Measurements from ENCODE around the gene ZBTB7C. TPM values are rescaled to one million over a fixed set of nuclear protein-coding genes. Genes with fewer than 3 reads are reported as not detected.
A peak's percentile ranks its signal among the peaks of the same experiment; 100 is the strongest.

Gene ZBTB7C
- total RNA-seq, 6 experiments from 2014 or later = not detected

DNA sequence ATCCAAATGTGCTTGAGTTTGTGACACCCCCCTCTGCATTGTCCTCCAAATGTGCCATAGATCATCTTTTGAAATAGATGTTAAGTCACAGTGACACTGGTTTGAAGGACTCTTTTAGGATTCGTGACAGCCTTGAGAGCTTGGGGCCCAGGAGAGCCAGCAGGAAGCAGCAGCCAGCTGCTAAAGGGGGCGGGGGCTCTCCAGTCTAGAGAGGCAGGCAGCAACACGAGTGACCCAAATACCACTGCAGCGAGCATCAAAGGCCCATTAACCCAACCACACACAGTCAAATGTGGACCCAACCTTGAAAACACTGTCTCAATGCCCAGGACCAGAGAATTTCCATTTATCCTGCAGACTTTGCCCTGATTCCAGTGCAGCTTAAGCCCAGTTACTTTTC lies 75.6 kb downstream of the ZBTB7C start:
- peaks cover 29% of the 10 kb centered on the region for H3K4me1 Mint-ChIP-seq (ENCODE audit: low read depth)
- TF ChIP-seq, protein P1, sequence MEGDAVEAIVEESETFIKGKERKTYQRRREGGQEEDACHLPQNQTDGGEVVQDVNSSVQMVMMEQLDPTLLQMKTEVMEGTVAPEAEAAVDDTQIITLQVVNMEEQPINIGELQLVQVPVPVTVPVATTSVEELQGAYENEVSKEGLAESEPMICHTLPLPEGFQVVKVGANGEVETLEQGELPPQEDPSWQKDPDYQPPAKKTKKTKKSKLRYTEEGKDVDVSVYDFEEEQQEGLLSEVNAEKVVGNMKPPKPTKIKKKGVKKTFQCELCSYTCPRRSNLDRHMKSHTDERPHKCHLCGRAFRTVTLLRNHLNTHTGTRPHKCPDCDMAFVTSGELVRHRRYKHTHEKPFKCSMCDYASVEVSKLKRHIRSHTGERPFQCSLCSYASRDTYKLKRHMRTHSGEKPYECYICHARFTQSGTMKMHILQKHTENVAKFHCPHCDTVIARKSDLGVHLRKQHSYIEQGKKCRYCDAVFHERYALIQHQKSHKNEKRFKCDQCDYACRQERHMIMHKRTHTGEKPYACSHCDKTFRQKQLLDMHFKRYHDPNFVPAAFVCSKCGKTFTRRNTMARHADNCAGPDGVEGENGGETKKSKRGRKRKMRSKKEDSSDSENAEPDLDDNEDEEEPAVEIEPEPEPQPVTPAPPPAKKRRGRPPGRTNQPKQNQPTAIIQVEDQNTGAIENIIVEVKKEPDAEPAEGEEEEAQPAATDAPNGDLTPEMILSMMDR (IDR thresholded peaks at IDR 0.05) = no peak

DNA sequence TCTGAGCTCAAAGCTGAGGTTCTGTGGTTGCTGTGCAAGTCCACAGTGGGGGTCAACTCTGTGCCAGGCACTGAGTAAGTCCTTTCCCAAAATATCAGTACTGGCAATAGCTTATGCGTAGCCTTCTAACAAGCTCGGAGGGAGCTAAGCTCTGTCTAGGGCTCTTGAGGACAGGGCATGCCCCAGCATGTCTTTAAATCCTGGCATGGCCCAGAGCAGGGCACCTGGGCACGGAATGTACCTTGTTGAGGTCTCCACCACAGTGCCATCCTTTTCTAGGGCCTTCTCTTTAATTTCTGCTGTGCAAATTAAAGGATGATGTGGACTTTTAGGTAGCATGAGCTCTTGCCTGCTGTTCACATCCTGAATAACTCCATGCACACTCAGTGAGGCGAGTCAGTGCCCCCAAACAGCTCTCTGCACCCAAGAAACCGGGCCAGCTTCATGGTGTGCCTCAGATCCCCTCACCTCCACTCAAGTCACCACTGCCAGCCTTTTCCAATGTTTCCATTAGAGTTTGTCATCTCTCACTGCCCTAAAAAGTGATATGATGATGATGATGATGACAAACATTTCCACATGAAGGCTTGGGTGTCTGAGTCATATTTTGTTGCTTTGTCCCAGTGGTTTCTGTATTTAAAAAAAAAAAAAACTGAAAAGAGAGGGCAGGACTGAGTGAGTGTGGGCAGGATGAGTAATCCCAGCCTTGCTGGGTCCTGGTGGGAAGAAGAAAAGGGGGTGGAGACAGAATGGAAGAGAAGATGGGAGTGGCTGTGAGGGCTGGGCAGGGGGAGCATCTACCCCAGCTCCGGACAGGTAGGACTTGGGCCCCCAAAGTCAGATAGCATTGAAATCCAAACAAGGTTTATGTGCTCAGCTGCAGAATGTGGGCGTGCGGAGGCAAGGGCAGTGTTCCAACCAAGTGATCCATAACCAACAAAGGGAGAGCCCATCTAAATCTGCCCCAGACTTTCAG lies 78.9 kb downstream of the ZBTB7C start:
- H3K27me3 Mint-ChIP-seq (ENCODE audit: insufficient read depth) = peaks cover 11% of the 10 kb centered on the region
- peaks cover 4% of the 10 kb centered on the region; the same call in 1 of the 2 replicates for H3K9me3 Mint-ChIP-seq
- H3K27ac Mint-ChIP-seq = peak overlapping the region; percentile 49
- H3K36me3 Mint-ChIP-seq (ENCODE audit: low read depth) = peaks cover 4% of the 10 kb centered on the region; the same call in 1 of the 2 replicates
- DNase-seq = peak; percentile 75
- peaks cover 50% of the 10 kb centered on the region for H3K4me1 Mint-ChIP-seq (ENCODE audit: low read depth)
- H3K4me3 Mint-ChIP-seq = no peak overlapping the region
- TF ChIP-seq, protein P1 (IDR thresholded peaks at IDR 0.05) = no peak

More for the DNA sequence above, 75.6 kb downstream of the ZBTB7C start:
- Mint-ChIP-seq H3K4me3 (no peak overlapping the region), H3K27ac (no peak overlapping the region), H3K9me3 (no peaks in the 10 kb centered on the region), H3K36me3 (ENCODE audit: low read depth) (no peaks in the 10 kb centered on the region), H3K27me3 (ENCODE audit: insufficient read depth) (peaks cover 15% of the 10 kb centered on the region)
- DNase-seq = no peak

DNA sequence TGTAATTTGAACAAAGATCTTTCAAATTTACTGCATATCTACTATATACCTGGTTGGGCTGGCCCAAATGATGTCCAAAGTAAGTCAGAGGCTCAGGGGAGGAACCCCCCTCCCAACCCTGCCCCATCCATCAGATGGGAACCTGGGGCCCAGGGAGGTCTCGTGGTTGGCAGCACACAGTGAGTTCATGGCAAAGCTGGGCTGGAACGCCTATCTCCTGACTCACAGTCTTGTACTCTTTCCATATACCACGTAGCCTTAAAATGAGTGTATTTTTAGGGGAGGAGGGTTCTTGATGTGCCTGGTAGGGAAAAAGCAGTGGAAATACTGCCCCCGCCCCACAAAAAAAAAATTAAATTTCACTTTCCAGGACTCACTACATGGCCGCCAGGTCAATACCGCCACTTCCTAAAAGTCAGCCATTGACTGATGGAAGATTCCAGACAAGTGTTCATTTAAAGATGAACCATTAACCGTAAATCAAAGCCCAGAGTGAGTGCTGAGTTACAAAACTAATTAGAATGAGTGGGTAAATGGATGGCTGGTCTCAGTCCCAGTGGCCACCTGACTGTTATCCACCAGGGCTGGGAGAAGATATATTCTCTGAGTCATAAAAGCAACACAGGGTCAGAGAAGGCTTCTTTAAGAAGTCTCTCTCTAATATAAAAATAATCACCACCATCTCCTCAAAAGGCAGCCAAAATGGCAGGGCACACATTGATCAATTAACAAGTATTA lies 80.5 kb downstream of the ZBTB7C start:
- H3K36me3 Mint-ChIP-seq (ENCODE audit: low read depth) = peaks cover 4% of the 10 kb centered on the region; the same call in 1 of the 2 replicates
- H3K27ac Mint-ChIP-seq = no peak overlapping the region; the same call in 1 of the 2 replicates
- peak; percentile 29 for DNase-seq
- peaks cover 15% of the 10 kb centered on the region for H3K27me3 Mint-ChIP-seq (ENCODE audit: insufficient read depth)
- peaks cover 4% of the 10 kb centered on the region; the same call in 1 of the 2 replicates for H3K9me3 Mint-ChIP-seq
- no peak overlapping the region for H3K4me3 Mint-ChIP-seq
- TF ChIP-seq, protein P1 (IDR thresholded peaks at IDR 0.05) = no peak
- H3K4me1 Mint-ChIP-seq (ENCODE audit: low read depth) = peaks cover 60% of the 10 kb centered on the region

DNA sequence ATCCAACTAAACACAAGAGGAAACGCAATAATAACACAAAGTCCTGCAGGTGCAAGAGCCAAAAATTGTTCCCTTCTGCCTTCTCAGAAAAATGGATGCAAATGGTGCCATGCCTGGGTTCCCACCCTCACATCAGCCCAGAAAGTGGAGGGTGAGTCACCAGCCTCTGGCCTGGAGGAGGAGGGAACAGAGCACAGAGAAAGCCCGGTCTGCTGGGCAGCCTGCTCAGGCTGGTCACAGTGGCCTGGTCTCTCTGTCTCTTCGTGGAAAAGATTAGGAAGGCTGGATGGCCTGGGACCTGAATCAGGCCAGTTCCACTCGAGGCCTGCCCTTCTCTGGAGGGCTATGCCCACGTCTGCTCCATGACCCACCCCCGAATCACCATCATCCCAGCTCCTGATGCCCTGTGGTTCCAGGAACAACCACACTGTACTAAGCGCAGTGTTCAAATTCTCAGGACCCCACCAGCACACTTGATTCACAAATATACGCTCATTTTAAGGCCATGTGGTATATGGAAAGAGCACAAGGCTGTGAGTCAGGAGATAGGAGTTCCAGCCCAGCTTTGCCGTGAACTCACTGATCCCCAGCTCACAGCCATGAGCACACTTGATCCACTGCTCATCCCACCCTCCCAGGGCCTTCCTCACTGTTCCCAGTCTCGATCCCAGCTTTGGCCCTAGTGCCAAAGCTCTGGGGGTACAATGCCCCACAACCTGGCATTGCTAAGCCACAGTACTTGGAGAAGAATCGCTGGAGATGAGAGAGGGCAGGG lies 82.1 kb downstream of the ZBTB7C start:
- Mint-ChIP-seq H3K4me3 (no peak overlapping the region), H3K27me3 (ENCODE audit: insufficient read depth) (peaks cover 20% of the 10 kb centered on the region), H3K9me3 (peaks cover 4% of the 10 kb centered on the region; the same call in 1 of the 2 replicates), H3K36me3 (ENCODE audit: low read depth) (peaks cover 4% of the 10 kb centered on the region; the same call in 1 of the 2 replicates), H3K27ac (peak overlapping the region; percentile 87), H3K4me1 (ENCODE audit: low read depth) (peaks cover 60% of the 10 kb centered on the region)
- DNase-seq = peak; percentile 28
- TF ChIP-seq, protein P1 (IDR thresholded peaks at IDR 0.05) = no peak

Measured in HFFc6 (cell line).